C1 segment of cervical spinal cord (tissue), 14 donors: ENCODE data around the gene ZNF562.
A peak's percentile ranks its signal among the peaks of the same experiment; 100 is the strongest.

Source experiments
- DNase-seq, 14 donors: peaks; one replicate each; lab custom pipeline; 2025; lab: John Stamatoyannopoulos, UW

The ZNF562 gene

GRCh38 chr19:9644472-9644871 lies 30.4 kb downstream of the ZNF562 start:
- DNase-seq: no peak

- DNase-seq: no peak
Observed at GRCh38 chr19:9641810-9642209, 33.1 kb downstream of the ZNF562 start.

- DNase-seq: no peak
Observed at GRCh38 chr19:9640956-9641355, 33.9 kb downstream of the ZNF562 start.

- DNase-seq: no peak
Observed at GRCh38 chr19:9636018-9636417, 38.9 kb downstream of the ZNF562 start.

- no peak for DNase-seq
Observed at GRCh38 chr19:9627856-9628255, 47.0 kb downstream of the ZNF562 start.

GRCh38 chr19:9622531-9622930 lies 52.4 kb downstream of the ZNF562 start:
- DNase-seq: no peak

- DNase-seq: peak; percentile 41 to 98 (median 88)
Observed at GRCh38 chr19:9621156-9622037, 53.5 kb downstream of the ZNF562 start, which contains the start of gene ZNF561. Gene ZNF561, minus strand, starts transcription at chr19:9621232. Its CDS starts 1,776 bp downstream, at chr19:9619456.

- DNase-seq: no peak
Observed at GRCh38 chr19:9620842-9621155, 54.1 kb downstream of the ZNF562 start.

- no peak for DNase-seq
Observed at GRCh38 chr19:9615844-9616243, 59.1 kb downstream of the ZNF562 start.

GRCh38 chr19:9610484-9611113 lies 64.3 kb downstream of the ZNF562 start:
- DNase-seq: no peak

- no peak for DNase-seq
Observed at GRCh38 chr19:9608912-9609311, 66.0 kb downstream of the ZNF562 start.

GRCh38 chr19:9597027-9597426 lies 77.9 kb downstream of the ZNF562 start:
- no peak for DNase-seq
